CD4-positive, alpha-beta T cell (primary cell): ENCODE data around the gene CCNJL. TPM values are rescaled to one million over a fixed set of nuclear protein-coding genes. Genes with fewer than 3 reads are reported as not detected.
"Not testable (repeated sequence)": the region's sequence is repeated elsewhere in the genome, so short reads cannot be mapped to it uniquely, and the experiment has no call there.

Experiments used
- ATAC-seq: fragments of 200-7000 bp; cut with Tn5 transposase; one replicate; pipeline ENCODE4 v1.10.0; 2022; ENCODE audit warnings: mild to moderate bottlenecking; ENCODE audit not compliant: poor library complexity
- CTCF ChIA-PET: fragments of 350-600 bp; sonication (Branson Sonifier 250); formaldehyde crosslinking; loops from one replicate; lab custom pipeline; 2021; ENCODE audit warnings: antibody characterized with exemption, inconsistent platforms; lab: Charles Lee
- POLR2A ChIA-PET: fragments of 350-600 bp; sonication (Branson Sonifier 250); formaldehyde crosslinking; loops from one replicate; lab custom pipeline; 2021; ENCODE audit warnings: antibody characterized with exemption, inconsistent platforms; lab: Charles Lee
- DNase-seq, 14 experiments: peaks; one replicate each; pipeline ENCODE4 v3.0.0-alpha.2; 2013 to 2020; ENCODE audit warnings: mixed read lengths in 2 of 14
- H3K27ac ChIP-seq, 2 donors: one replicate each; pipeline versions ENCODE4 v1.5.1 to v1.7.0; 2013; ENCODE audit warnings: low read length in 2 of 2, low read depth in 1 of 2, mild to moderate bottlenecking in 1 of 2
- H3K27me3 ChIP-seq, 2 experiments: 1 replicate in 1 of 2; 2 replicates in 1 of 2; pipeline versions ENCODE4 v1.6.1 to v1.7.0; 2013; ENCODE audit warnings: low read length in 2 of 2, control low read depth in 1 of 2, mild to moderate bottlenecking in 1 of 2, moderate library complexity in 1 of 2; ENCODE audit not compliant: insufficient read depth in 2 of 2, control insufficient read depth in 1 of 2
- H3K36me3 ChIP-seq: one replicate; pipeline ENCODE4 v1.6.1; 2013; ENCODE audit warnings: low read length, control low read depth; ENCODE audit not compliant: insufficient read depth
- H3K4me1 ChIP-seq: one replicate; pipeline ENCODE4 v1.6.1; 2013; ENCODE audit warnings: low read length, control low read depth; ENCODE audit not compliant: insufficient read depth
- H3K4me3 ChIP-seq: one replicate; pipeline ENCODE4 v1.5.1; 2013; ENCODE audit warnings: mild to moderate bottlenecking, low read length, moderate library complexity
- H3K9me3 ChIP-seq, 2 experiments: 1 replicate in 1 of 2; 2 replicates in 1 of 2; pipeline versions ENCODE4 v1.6.1 to v1.7.0; 2013; ENCODE audit warnings: low read length in 2 of 2, mild to moderate bottlenecking in 2 of 2, control low read depth in 1 of 2, moderate library complexity in 1 of 2; ENCODE audit not compliant: control insufficient read depth in 1 of 2, insufficient read depth in 1 of 2
- H3K27ac Mint-ChIP-seq: one replicate; pipeline ENCODE4 v1.8.0; 2020; ENCODE audit warnings: mixed read lengths
- H3K27me3 Mint-ChIP-seq: one replicate; pipeline ENCODE4 v1.8.0; 2021; ENCODE audit warnings: mixed read lengths
- H3K36me3 Mint-ChIP-seq: one replicate; pipeline ENCODE4 v1.8.0; 2021; ENCODE audit warnings: low read depth, mixed read lengths
- H3K4me1 Mint-ChIP-seq: one replicate; pipeline ENCODE4 v1.8.0; 2021; ENCODE audit warnings: low read depth, mixed read lengths
- H3K4me3 Mint-ChIP-seq: one replicate; pipeline ENCODE4 v1.8.0; 2020; ENCODE audit warnings: mild to moderate bottlenecking, mixed read lengths
- H3K9me3 Mint-ChIP-seq: one replicate; pipeline ENCODE4 v1.8.0; 2020; ENCODE audit warnings: mixed read lengths
- CTCF ChIP-seq: fragments of 200-600 bp; IDR thresholded peaks from one replicate; pipeline ENCODE4 v1.8.0; 2022; ENCODE audit warnings: antibody characterized with exemption, mild to moderate bottlenecking
- intact Hi-C, 2 experiments: fragments of 100-400 bp; cut with DNase I in 1 of 2; cut with micrococcal nuclease in 1 of 2; formaldehyde crosslinking; loops; one replicate each; pipeline versions ENCODE4 v1.15.1 to v1.9.0; 2023 to 2025; cut with DNase I, micrococcal nuclease
- total RNA-seq, 174 experiments: library from RNA in 2 of 174; stranded (reverse) in 2 of 174; gene quantifications; one replicate each; pipeline ENCODE4 v1.2.3 and lab custom pipeline; 2021 to 2026

The CCNJL gene
- total RNA-seq, 2 experiments from 2014 or later, result not detected

- intact Hi-C loops, result loop anchor here in 1 of 2 experiments (10.0 kb wide), 1 partner anchor 1055 kb away; no protein-coding TSS in a partner anchor
- ATAC-seq (no peak), DNase-seq (no peak)
- Histone ChIP-seq H3K4me3 (no peak overlapping the region), H3K4me1 (no peaks in the 10 kb centered on the region), H3K9me3 (no peaks in the 10 kb centered on the region), H3K36me3 (no peaks in the 10 kb centered on the region), H3K27ac (no peak overlapping the region), H3K27me3 (no peaks in the 10 kb centered on the region)
- ChIA-PET CTCF (no interaction called here), POLR2A (no interaction called here)
- no peaks in the 10 kb centered on the region for H3K27me3 Mint-ChIP-seq
- H3K4me3 Mint-ChIP-seq, result no peak overlapping the region
- no peak for TF ChIP-seq CTCF
- no peak overlapping the region for H3K27ac Mint-ChIP-seq
- H3K9me3 Mint-ChIP-seq, result no peaks in the 10 kb centered on the region
- no peaks in the 10 kb centered on the region for H3K4me1 Mint-ChIP-seq
- H3K36me3 Mint-ChIP-seq, result no peaks in the 10 kb centered on the region
These were observed 27.2 kb upstream of the CCNJL start for GRCh38 chr5:160339406-160340130.

DNA sequence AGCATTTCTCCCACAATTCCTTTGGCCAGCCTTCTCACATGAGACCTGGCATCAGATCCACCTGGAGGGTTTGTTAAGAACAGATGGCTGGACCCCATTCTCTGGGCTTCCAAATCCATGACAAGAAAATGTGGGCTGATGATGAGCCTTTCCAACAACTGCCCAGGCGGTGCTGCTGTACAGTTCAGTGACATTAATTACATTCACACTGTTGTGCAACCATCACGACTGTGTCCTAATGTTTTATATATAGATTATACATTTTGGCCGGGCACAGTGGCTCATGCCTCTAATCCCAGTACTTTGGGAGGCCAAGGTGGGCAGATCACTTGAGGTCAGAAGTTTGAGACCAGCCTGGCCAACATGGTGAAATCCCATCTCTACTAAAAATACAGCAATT lies 22.4 kb upstream of the CCNJL start:
- DNase-seq, H3K4me1 ChIP-seq, H3K4me1 Mint-ChIP-seq, H3K36me3 Mint-ChIP-seq, CTCF ChIA-PET, H3K9me3 ChIP-seq, H3K4me3 ChIP-seq, H3K27ac ChIP-seq, H3K27me3 ChIP-seq, H3K27me3 Mint-ChIP-seq, H3K27ac Mint-ChIP-seq, intact Hi-C loops, H3K36me3 ChIP-seq, H3K9me3 Mint-ChIP-seq, ATAC-seq, POLR2A ChIA-PET, H3K4me3 Mint-ChIP-seq: not testable (repeated sequence)

DNA sequence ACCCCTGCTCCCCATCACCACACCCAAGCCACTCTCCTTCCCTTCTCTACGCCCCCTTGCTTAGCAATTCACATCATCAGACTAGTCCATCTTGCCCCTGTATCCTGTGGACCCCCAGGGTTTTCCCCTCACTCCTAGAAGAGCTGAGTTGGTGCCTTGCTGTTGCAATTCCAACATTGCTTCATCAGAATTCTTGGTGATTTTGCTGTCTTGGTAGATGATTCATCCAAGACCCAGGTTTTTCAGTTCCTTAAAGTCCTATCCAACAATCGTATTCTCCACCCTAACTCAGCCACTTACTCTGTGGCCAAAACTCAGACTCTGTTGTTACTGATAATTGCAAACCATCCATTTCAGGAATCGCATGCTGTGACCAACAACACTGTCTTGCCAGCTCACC lies 21.4 kb upstream of the CCNJL start:
- Histone ChIP-seq H3K4me1 (no peaks in the 10 kb centered on the region), H3K27ac (no peak overlapping the region), H3K27me3 (no peaks in the 10 kb centered on the region), H3K4me3 (no peak overlapping the region), H3K36me3 (no peaks in the 10 kb centered on the region), H3K9me3 (no peaks in the 10 kb centered on the region)
- intact Hi-C loops, result no loop called here
- CTCF ChIA-PET, result no interaction called here
- POLR2A ChIA-PET, result no interaction called here
- Mint-ChIP-seq H3K4me1 (no peaks in the 10 kb centered on the region), H3K27ac (no peak overlapping the region), H3K27me3 (no peaks in the 10 kb centered on the region), H3K36me3 (no peaks in the 10 kb centered on the region), H3K9me3 (no peaks in the 10 kb centered on the region), H3K4me3 (no peak overlapping the region)
- ATAC-seq (no peak), DNase-seq (peak in 2 of 14 experiments; percentile 64 to 69)
- no peak for TF ChIP-seq CTCF

DNA sequence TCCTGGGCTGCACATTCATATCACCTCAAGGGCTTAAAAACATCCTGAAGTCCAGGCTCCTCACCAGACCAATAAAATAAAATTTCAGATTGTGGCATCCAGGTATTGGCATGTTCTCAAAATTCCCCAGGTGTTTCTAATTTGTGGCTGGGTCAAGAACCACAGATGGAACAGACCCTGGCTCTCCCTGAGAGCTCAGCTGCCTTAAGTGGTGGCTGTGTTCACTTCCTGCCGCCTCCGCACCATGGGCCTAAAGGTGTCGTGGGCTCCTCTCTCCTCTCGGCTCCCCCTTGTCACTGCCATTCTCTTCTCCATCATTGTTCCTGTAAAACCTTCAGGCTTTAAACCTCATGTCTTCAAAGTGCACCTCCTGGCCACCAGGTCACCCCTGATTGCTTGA lies 17.8 kb upstream of the CCNJL start:
- Mint-ChIP-seq H3K36me3 (no peaks in the 10 kb centered on the region), H3K4me1 (no peaks in the 10 kb centered on the region), H3K9me3 (no peaks in the 10 kb centered on the region), H3K27me3 (no peaks in the 10 kb centered on the region), H3K27ac (no peak overlapping the region), H3K4me3 (no peak overlapping the region)
- ChIA-PET POLR2A (no interaction called here), CTCF (no interaction called here)
- ATAC-seq (no peak), DNase-seq (no peak)
- intact Hi-C loops, result no loop called here
- no peak for TF ChIP-seq CTCF
- no peaks in the 10 kb centered on the region for H3K4me1 ChIP-seq
- no peak overlapping the region for H3K27ac ChIP-seq
- no peaks in the 10 kb centered on the region for H3K9me3 ChIP-seq
- H3K36me3 ChIP-seq, result no peaks in the 10 kb centered on the region
- H3K27me3 ChIP-seq, result no peaks in the 10 kb centered on the region
- no peak overlapping the region for H3K4me3 ChIP-seq
